IPS DF 19.7 (cell line): Measurements from ENCODE around the gene LRCH1.

ENCODE experiments used
- DNase-seq: peaks from one replicate; pipeline ENCODE4 v3.0.0-alpha.2; 2013; ENCODE audit warnings: low read depth, low spot score

LRCH1 gene

DNA sequence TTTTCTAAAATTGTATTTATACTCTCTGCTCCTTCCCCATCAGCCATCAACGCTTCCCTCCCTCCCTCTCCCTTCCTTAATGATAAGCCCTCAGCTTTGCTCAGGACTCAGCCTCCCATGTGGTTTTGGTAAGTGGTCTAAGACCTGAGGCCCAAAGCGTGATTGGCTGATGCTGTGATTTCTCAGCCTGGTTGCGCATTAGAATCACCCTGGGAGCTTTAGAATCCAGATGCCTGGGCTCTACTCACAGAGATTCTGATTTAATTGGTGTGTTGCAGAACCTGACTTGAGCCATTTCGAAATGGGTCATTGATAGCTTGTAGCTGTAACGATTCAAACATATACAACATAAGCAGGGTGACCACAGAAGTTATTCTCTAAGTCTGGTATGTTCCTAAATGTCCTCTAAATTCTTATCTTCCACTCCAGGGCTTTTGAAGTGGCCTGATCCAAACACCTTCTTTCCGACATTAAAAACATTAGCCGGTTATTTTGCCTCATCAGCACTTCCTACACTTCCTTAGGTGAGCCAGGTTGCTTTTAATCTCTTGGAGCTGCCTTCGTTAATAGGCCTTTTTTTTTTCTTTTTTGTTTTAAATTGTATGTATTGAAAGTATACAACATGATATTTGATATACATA, 60.6 kb downstream of the LRCH1 start:
- no peak for DNase-seq

DNA sequence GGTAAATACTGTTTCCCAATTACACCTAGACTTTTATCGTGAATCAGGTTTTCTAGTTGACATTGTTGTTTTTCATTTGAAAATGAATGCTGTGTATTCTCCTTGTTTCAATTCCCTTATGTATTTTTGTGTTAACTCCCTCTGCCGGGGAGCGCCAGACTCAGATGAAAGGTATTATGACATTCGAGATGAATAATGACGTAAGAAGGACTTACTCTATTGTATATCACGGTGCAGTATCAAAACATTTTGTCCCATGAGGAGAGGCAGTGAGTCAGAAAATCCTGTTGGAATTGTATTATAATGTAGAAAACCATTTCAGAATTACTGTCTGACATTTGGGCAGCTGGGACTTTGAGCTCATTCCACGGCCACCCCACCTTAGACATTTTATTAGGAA, 61.6 kb downstream of the LRCH1 start:
- DNase-seq: no peak

- no peak for DNase-seq
These were observed 63.0 kb downstream of the LRCH1 start for GRCh38 chr13:46615888-46616531.

DNA sequence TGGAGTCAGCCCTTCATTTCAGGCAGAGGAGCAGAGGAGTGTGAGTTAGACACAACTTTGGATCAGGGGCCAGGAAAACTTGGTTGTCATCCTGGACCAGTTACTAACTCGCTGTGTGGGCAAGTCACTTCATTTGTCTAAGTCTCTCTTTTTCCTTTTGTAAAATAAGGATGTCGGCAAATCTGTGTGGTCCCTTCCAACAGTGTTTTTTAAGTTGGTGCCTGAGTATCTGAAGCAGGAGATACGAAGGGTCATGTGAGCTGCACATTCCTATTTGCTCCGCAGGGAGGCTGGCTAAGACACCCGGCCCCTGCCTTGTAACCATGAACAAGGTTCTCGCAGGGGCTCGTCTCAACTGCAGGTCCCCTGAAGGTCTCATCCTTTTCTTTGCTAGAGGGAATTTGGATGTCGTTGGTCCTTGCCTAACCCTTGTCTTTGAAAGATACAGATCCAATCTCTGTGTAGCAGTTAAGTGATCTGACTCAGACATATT, 64.3 kb downstream of the LRCH1 start:
- DNase-seq: no peak

GRCh38 chr13:46617885-46618284, 64.9 kb downstream of the LRCH1 start:
- no peak for DNase-seq

- no peak for DNase-seq
These were observed 65.8 kb downstream of the LRCH1 start for GRCh38 chr13:46618694-46619254.

- DNase-seq: no peak
These were observed 67.1 kb downstream of the LRCH1 start for GRCh38 chr13:46620029-46620428.

- DNase-seq: no peak
These were observed 67.5 kb downstream of the LRCH1 start for GRCh38 chr13:46620471-46620870.

GRCh38 chr13:46621133-46621532, 68.2 kb downstream of the LRCH1 start:
- no peak for DNase-seq

DNA sequence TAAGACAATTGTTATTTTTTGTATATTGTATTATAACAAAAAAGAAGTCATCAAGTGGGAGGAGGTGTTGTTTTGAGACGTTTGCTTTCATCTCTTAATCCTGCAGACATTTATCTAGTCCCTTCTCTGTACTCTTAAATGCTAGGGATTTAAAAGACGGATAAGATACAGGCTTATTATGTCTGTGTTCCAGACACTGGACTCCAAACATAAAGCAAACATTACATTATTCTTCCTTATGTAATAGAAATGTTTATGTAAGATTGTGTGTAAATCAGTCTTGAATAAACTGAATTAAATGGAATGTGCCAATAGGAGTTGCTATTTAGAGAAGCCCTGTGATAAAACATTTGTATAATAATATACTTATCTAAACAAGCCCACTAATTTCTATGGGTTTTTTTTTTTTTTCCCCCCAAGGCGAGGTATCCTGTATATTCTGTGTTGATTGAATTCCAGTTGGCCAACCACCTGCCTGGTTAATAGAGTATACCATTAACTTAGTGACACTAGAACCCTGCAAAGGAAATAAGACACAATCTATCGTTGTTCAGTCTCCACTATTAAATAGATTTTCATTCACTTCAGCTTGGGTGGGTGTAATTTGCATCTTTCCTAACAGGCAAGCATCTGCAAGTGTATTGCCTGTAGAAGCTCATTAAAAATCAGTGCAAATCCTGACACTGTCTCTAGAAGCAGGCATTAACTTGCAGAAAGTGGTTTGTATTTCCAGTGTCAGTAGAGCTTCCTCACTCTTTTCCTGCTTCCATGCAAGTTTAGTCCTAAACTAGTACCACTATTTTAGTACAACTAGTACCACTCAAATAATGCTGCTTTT, 69.0 kb downstream of the LRCH1 start:
- no peak for DNase-seq

GRCh38 chr13:46622630-46623256, 69.8 kb downstream of the LRCH1 start:
- no peak for DNase-seq

DNA sequence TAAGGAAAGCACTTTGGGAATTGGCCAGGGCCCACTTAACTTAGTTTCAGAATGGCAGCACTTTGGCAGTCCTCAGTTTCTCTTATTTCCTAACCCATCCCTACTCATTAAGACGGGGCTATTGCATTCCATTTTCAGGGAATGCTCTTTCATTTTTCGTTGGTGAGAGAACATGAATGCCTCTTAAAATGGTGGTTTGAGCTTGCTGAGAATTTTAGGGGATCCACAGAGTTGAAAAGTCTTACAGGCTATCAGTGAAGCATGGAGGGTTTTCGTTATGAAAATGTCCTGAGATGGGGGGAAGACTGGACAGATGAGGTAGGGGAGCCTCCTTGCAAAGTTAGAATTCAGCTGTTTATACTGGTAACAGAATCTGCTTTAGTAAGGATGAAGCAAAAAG, 71.4 kb downstream of the LRCH1 start:
- DNase-seq: no peak

GRCh38 chr13:46624821-46625220, 71.9 kb downstream of the LRCH1 start:
- DNase-seq: no peak

- DNase-seq: no peak
These were observed 74.5 kb downstream of the LRCH1 start for GRCh38 chr13:46627462-46627861.

DNA sequence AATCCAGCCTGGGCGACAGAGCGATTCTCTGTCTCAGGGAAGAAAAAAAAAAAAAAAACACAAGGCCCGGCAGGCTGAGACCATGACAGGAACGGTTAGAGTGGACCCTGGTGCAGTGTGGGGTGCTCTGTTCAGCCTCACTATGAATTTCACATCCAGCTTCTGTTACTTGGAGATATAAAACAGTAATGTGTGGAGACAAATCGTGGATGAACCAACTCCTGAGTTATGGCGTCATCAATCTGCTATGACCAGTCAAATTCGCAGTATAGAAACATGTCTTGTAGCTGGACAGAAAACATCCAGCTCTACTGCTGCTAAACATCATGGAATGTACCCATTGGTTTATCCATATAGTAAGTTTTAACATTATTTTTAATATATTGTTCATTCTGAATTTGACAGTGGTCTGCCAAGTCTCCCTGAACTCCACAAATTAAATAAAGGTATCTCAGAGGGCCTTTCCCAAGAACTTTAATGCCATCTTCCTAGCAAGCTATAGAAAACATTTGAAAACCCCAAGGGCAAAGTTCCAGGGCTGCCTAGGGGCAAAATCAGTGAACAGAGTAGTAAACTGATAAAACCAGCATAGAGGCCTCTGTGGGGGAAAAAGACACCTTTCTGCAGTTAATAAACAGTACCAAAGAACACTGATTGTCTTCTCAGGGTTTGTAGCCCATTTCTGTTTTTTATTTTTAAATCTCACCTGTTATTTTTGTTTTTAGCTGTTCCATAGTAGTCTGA, 75.8 kb downstream of the LRCH1 start:
- DNase-seq: no peak

- DNase-seq: no peak
These were observed 76.9 kb downstream of the LRCH1 start for GRCh38 chr13:46629811-46630413.

- DNase-seq: no peak
These were observed 77.6 kb downstream of the LRCH1 start for GRCh38 chr13:46630431-46631178.

DNA sequence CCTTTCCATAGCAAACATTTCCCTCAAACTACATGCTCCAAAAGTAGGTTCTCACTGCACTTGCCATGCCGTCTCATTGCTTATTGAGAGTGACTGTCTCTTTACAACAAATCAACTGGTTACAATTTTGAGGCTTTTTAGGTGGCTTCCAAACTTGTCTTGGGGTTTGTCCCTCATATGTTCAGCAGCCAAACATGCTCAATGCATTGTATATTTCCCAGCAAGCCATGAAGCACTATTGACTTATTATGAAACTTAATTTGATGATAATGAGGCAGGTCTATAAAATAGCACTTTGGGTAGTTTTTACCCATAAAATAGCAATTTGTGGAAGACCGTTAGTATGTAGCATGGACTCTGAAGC, 78.2 kb downstream of the LRCH1 start:
- DNase-seq: no peak

- DNase-seq: no peak
These were observed 79.2 kb downstream of the LRCH1 start for GRCh38 chr13:46632176-46632575.

DNA sequence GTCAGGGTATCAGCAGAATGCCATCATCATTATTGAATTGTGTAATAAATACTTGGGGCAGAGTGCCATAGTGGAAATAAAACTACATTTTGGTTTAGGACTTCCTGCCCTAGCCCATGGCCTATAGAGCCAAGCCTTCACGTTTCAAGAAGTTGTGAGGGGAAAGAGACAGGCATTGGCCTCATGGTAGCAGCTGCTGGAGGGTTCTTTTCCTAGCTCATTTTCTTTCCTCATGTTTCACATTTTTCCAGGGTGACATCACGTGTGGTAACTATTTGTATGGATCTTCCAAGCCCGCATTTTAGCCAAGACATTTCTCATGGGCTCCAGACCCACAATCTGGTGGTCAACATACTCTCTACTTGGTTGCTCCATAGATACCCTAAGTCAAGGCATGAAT, 80.4 kb downstream of the LRCH1 start:
- no peak for DNase-seq
